ENCODE measurements around the gene PXYLP1. TPM values are rescaled to one million over a fixed set of nuclear protein-coding genes. Genes with fewer than 3 reads are reported as not detected.

The PXYLP1 gene
- total RNA-seq, 1 experiment from 2014 or later = 9.7 TPM

GRCh38 chr3:141272906-141273662, 41.5 kb downstream of the PXYLP1 start:
- no peak for DNase-seq (ENCODE audit: low spot score)

- DNase-seq (ENCODE audit: low spot score) = no peak
Observed at GRCh38 chr3:141273700-141274410, 42.2 kb downstream of the PXYLP1 start.

GRCh38 chr3:141274411-141275031, 42.9 kb downstream of the PXYLP1 start:
- no peak for DNase-seq (ENCODE audit: low spot score)

GRCh38 chr3:141275032-141275422, 43.4 kb downstream of the PXYLP1 start:
- no peak for DNase-seq (ENCODE audit: low spot score)

- no peak for DNase-seq (ENCODE audit: low spot score)
Observed at GRCh38 chr3:141275511-141275910, 43.9 kb downstream of the PXYLP1 start.

- no peak for DNase-seq (ENCODE audit: low spot score)
Observed at GRCh38 chr3:141275973-141276372, 44.3 kb downstream of the PXYLP1 start.

- no peak for DNase-seq (ENCODE audit: low spot score)
Observed at GRCh38 chr3:141276398-141276797, 44.8 kb downstream of the PXYLP1 start.

- no peak for DNase-seq (ENCODE audit: low spot score)
Observed at GRCh38 chr3:141277451-141277850, 45.8 kb downstream of the PXYLP1 start.

- DNase-seq (ENCODE audit: low spot score) = no peak
Observed at GRCh38 chr3:141278196-141279076, 46.8 kb downstream of the PXYLP1 start.

GRCh38 chr3:141279077-141279967, 47.7 kb downstream of the PXYLP1 start:
- DNase-seq (ENCODE audit: low spot score) = peak; percentile 49

- no peak for DNase-seq (ENCODE audit: low spot score)
Observed at GRCh38 chr3:141280086-141280485, 48.5 kb downstream of the PXYLP1 start.

GRCh38 chr3:141280690-141281089, 49.1 kb downstream of the PXYLP1 start:
- DNase-seq (ENCODE audit: low spot score) = no peak

- DNase-seq (ENCODE audit: low spot score) = no peak
Observed at GRCh38 chr3:141285570-141285969, 53.9 kb downstream of the PXYLP1 start.

GRCh38 chr3:141286856-141287255, 55.2 kb downstream of the PXYLP1 start:
- no peak for DNase-seq (ENCODE audit: low spot score)

- DNase-seq (ENCODE audit: low spot score) = no peak
Observed at GRCh38 chr3:141287326-141287725, 55.7 kb downstream of the PXYLP1 start.

GRCh38 chr3:141288336-141288990, 56.8 kb downstream of the PXYLP1 start:
- no peak for DNase-seq (ENCODE audit: low spot score)

GRCh38 chr3:141289228-141289772, 57.7 kb downstream of the PXYLP1 start:
- no peak for DNase-seq (ENCODE audit: low spot score)

GRCh38 chr3:141291559-141292355, 60.1 kb downstream of the PXYLP1 start:
- no peak for DNase-seq (ENCODE audit: low spot score)
